Endothelial cell (in vitro differentiated cells): ENCODE data around the gene POU2AF1. TPM values are rescaled to one million over a fixed set of nuclear protein-coding genes. Genes with fewer than 3 reads are reported as not detected.

ENCODE experiments used
- DNase-seq: peaks from one replicate; pipeline ENCODE4 v3.0.0; 2021; ENCODE audit warnings: low spot score
- H3K27ac Mint-ChIP-seq: one replicate; pipeline ENCODE4 v1.8.0; 2021; ENCODE audit warnings: mixed read lengths, inconsistent platforms; ENCODE audit not compliant: unreplicated experiment
- H3K27me3 Mint-ChIP-seq: one replicate; pipeline ENCODE4 v1.8.0; 2021; ENCODE audit warnings: mild to moderate bottlenecking, moderate library complexity, mixed read lengths, inconsistent platforms; ENCODE audit not compliant: unreplicated experiment
- H3K36me3 Mint-ChIP-seq: one replicate; pipeline ENCODE4 v1.8.0; 2021; ENCODE audit warnings: mild to moderate bottlenecking, low read depth, mixed read lengths, inconsistent platforms; ENCODE audit not compliant: unreplicated experiment
- H3K4me1 Mint-ChIP-seq: one replicate; pipeline ENCODE4 v1.8.0; 2021; ENCODE audit warnings: mild to moderate bottlenecking, mixed read lengths, inconsistent platforms; ENCODE audit not compliant: unreplicated experiment
- H3K4me3 Mint-ChIP-seq: one replicate; pipeline ENCODE4 v1.8.0; 2021; ENCODE audit warnings: mild to moderate bottlenecking, mixed read lengths, inconsistent platforms; ENCODE audit not compliant: unreplicated experiment
- H3K9me3 Mint-ChIP-seq: one replicate; pipeline ENCODE4 v1.8.0; 2021; ENCODE audit warnings: mixed read lengths, inconsistent platforms; ENCODE audit not compliant: unreplicated experiment
- total RNA-seq: library from RNA; stranded (reverse); fragmentation: NEBNext Ultra II Directional; extraction: Animal tissue kit (Norgen Biotek cat#: 25700); gene quantifications from one replicate; pipeline ENCODE4 v1.2.1, GENCODE V29; 2021; ENCODE audit not compliant: unreplicated experiment
- TF ChIP-seq, protein P1 (sequence below): fragments of 200-600 bp; sonication (generic); IDR thresholded peaks from one replicate; pipeline ENCODE4 v1.5.0; 2021; ENCODE audit warnings: antibody characterized with exemption; ENCODE audit not compliant: unreplicated experiment

POU2AF1 gene
- total RNA-seq, 1 donor from 2014 or later, result not detected

DNA sequence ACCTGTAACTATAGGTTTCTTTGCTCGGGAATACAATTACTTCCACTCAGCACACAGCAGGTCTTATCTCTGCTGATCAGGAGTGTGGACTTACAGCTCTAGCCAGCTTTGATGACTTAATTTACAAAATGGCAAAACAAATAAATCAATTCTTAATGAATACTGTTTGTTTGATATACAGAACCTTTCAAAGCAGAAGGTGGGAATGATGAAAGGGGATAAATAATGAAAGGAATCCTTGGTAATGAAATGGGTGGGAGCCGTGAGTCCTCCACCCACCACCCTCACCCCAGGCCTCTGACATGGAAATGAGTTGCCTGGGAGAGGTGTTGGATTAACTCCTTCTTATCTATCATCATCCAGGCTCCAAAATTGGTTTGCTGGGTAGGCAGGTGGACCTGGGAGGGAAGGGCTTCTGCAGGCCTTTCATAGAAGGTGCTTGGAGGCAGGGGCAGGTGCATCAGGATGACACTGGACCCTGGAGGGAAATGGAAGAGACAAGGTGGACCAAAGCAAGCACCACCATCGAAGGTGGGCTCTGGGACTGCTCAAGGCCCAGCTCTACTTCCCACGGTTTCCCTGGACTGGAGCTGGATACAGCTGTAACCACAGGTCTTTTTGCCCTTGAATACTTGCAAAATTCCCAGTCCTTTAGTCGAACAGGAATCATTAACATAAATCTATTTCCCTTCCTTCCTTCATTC, 23.0 kb downstream of the POU2AF1 start:
- Mint-ChIP-seq H3K4me1 (peaks cover 5% of the 10 kb centered on the region), H3K4me3 (no peak overlapping the region), H3K27ac (no peak overlapping the region), H3K9me3 (no peaks in the 10 kb centered on the region), H3K36me3 (no peaks in the 10 kb centered on the region), H3K27me3 (peaks cover 8% of the 10 kb centered on the region)
- no peak for DNase-seq
- TF ChIP-seq, protein P1, sequence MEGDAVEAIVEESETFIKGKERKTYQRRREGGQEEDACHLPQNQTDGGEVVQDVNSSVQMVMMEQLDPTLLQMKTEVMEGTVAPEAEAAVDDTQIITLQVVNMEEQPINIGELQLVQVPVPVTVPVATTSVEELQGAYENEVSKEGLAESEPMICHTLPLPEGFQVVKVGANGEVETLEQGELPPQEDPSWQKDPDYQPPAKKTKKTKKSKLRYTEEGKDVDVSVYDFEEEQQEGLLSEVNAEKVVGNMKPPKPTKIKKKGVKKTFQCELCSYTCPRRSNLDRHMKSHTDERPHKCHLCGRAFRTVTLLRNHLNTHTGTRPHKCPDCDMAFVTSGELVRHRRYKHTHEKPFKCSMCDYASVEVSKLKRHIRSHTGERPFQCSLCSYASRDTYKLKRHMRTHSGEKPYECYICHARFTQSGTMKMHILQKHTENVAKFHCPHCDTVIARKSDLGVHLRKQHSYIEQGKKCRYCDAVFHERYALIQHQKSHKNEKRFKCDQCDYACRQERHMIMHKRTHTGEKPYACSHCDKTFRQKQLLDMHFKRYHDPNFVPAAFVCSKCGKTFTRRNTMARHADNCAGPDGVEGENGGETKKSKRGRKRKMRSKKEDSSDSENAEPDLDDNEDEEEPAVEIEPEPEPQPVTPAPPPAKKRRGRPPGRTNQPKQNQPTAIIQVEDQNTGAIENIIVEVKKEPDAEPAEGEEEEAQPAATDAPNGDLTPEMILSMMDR, result no peak

DNA sequence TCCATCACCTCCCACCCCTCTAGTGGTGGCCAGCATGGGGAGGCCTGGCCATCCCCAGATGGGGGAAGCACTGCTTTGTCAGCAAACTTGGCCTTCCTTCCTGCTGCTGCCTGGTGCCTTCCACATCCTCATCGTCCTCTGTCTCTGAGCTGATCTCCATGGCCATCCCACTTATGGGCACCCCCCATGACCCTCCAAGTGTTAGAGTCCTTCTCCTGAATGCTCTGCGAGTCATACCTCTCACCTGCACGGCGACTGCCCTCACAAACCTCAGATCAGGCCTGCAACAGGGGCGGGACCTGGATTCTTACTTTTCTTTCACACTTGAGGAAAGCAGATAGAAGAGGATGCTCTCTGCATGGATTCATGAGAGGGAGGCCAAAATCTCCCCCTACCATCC, 24.0 kb downstream of the POU2AF1 start:
- Mint-ChIP-seq H3K27ac (no peak overlapping the region), H3K27me3 (peaks cover 8% of the 10 kb centered on the region), H3K4me1 (peaks cover 5% of the 10 kb centered on the region), H3K9me3 (no peaks in the 10 kb centered on the region), H3K36me3 (no peaks in the 10 kb centered on the region), H3K4me3 (no peak overlapping the region)
- no peak for DNase-seq
- TF ChIP-seq, protein P1, result no peak

DNA sequence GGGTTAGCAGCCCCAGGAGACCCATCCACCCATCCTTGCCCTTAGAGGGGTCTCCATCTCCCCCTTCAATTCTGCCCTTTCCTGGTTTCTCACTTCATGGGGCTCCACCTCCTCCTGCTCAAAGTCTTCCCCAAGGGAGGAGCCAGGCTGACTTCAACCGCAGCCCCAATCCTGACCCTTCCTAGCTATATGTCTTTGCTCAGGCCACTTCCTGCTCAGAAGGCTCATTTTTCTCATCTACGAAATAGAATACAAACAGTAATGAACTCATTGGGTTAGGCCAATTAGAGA, 24.5 kb downstream of the POU2AF1 start:
- H3K36me3 Mint-ChIP-seq, result no peaks in the 10 kb centered on the region
- H3K4me3 Mint-ChIP-seq, result no peak overlapping the region
- no peak for DNase-seq

DNA sequence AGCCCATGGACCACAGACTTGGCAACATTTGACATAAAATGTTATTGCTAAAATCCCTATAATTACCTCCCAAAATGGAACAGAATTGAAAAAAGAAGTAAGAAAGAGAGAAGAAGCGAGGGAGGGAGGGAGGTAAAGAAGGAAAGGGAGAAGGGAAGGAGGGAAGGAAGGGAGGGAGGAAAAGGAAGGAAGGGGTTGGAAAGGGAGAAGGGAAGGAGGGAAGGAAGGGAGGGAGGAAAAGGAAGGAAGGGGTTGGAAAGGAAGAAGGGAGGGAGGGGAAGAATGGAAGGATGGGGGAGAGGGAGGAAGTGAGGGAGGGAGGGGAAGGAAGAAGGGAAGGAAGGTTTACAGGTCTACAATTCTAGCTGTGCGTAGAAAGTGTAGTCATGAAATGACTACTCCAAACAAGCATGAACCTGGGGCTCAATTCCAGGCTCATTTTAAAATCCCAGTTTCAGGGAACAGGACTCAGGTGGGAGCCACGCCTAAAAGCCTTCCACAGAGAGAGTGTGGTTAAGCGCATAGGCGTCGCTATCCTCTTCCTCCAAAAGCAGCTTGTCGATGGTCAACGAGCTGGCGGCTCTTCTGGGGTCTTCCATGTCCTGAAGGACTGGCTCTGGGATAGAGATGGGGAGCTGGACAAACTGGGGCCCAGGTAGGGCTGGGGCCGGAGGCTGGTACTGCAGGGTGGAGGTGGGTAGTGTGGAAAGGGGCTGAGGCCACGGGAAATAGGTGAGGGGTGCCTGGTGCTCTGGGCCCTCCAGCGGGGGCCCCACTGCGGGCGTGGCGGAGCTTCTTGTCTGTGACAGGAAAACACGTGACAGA, 25.1 kb downstream of the POU2AF1 start:
- Mint-ChIP-seq H3K4me3 (no peak overlapping the region), H3K36me3 (no peaks in the 10 kb centered on the region), H3K27me3 (peaks cover 8% of the 10 kb centered on the region), H3K4me1 (peaks cover 5% of the 10 kb centered on the region), H3K27ac (no peak overlapping the region), H3K9me3 (no peaks in the 10 kb centered on the region)
- TF ChIP-seq, protein P1, result no peak
- DNase-seq, result no peak

More for the DNA sequence above, 24.5 kb downstream of the POU2AF1 start:
- peaks cover 5% of the 10 kb centered on the region for H3K4me1 Mint-ChIP-seq
- H3K27me3 Mint-ChIP-seq, result peaks cover 8% of the 10 kb centered on the region
- no peaks in the 10 kb centered on the region for H3K9me3 Mint-ChIP-seq
- H3K27ac Mint-ChIP-seq, result no peak overlapping the region
- TF ChIP-seq, protein P1, result no peak
